HEK293T (cell line): Measurements from ENCODE around the gene POU2F2.

Experiments
- ARNT ChIP-seq: fragments of 450-650 bp; IDR thresholded peaks from 2 replicates; pipeline ENCODE4 v1.6.1; 2017; ENCODE audit warnings: mild to moderate bottlenecking
- BHLHE40 ChIP-seq: fragments of 450-650 bp; IDR thresholded peaks from 2 replicates; pipeline ENCODE4 v1.6.1; 2016; ENCODE audit warnings: mild to moderate bottlenecking, moderate library complexity, borderline replicate concordance
- CTBP1 ChIP-seq: fragments of 450-650 bp; IDR thresholded peaks from 2 replicates; pipeline ENCODE4 v1.6.1; 2016; ENCODE audit warnings: borderline replicate concordance
- ELF4 ChIP-seq: fragments of 450-650 bp; IDR thresholded peaks from 2 replicates; pipeline ENCODE4 v1.6.1; 2017; ENCODE audit warnings: antibody characterized with exemption
- FOXK2 ChIP-seq: fragments of 450-650 bp; IDR thresholded peaks from 2 replicates; pipeline ENCODE4 v1.6.1; 2016; ENCODE audit warnings: mild to moderate bottlenecking
- FOXM1 ChIP-seq: fragments of 450-650 bp; IDR thresholded peaks from 2 replicates; pipeline ENCODE4 v1.6.1; 2017; ENCODE audit warnings: mild to moderate bottlenecking, borderline replicate concordance
- HDGF ChIP-seq: fragments of 450-650 bp; IDR thresholded peaks from 2 replicates; pipeline ENCODE4 v1.6.1; 2017; ENCODE audit warnings: antibody characterized with exemption, borderline replicate concordance
- LEF1 ChIP-seq: fragments of 450-650 bp; IDR thresholded peaks from 2 replicates; pipeline ENCODE4 v1.6.1; 2017; ENCODE audit warnings: mild to moderate bottlenecking, borderline replicate concordance
- NFRKB ChIP-seq: fragments of 450-650 bp; IDR thresholded peaks from 2 replicates; pipeline ENCODE4 v1.6.1; 2016; ENCODE audit warnings: mild to moderate bottlenecking, moderate library complexity
- PKNOX1 ChIP-seq: fragments of 450-650 bp; IDR thresholded peaks from 2 replicates; pipeline ENCODE4 v1.6.1; 2016
- SP1 ChIP-seq: fragments of 450-650 bp; IDR thresholded peaks from 2 replicates; pipeline ENCODE4 v1.6.1; 2017
- SUZ12 ChIP-seq: fragments of 450-650 bp; IDR thresholded peaks from 2 replicates; pipeline ENCODE4 v1.6.1; 2016; ENCODE audit warnings: mild to moderate bottlenecking
- TARDBP ChIP-seq: fragments of 450-650 bp; IDR thresholded peaks from 2 replicates; pipeline ENCODE4 v1.6.1; 2016
- ZNF384 ChIP-seq: fragments of 450-650 bp; IDR thresholded peaks from 2 replicates; pipeline ENCODE4 v1.6.1; 2016

DNA sequence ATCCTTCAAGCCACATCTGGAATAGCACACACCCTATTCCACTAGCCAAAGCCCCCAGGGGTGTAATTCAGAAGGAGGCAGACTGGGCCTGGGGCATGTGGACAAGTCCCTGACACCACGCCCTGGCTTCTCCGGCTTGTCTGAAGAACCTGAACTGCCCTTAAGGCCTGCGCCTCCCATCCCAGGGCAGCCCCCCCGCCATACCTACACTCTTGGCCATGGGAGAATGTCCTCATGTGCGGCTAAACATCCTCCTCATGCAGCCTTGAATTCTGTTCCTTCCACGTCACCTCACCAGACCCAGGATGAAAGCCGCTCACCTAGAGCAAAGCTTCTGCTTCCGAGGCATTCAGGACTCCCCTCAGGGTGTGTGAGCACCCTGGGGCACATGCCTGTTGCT, 24.3 kb upstream of the POU2F2 start:
- TF ChIP-seq LEF1 (no peak), HDGF (no peak), NFRKB (no peak), FOXM1 (no peak), SUZ12 (no peak), BHLHE40 (no peak), PKNOX1 (no peak), FOXK2 (no peak), SP1 (no peak), ARNT (no peak), TARDBP (no peak), ELF4 (no peak), ZNF384 (no peak), CTBP1 (no peak)
